Fibroblast of skin of right biceps (primary cell): Measurements from ENCODE around the gene ZIC3.

ENCODE experiments used
- DNase-seq: peaks from one replicate; pipeline ENCODE4 v3.0.0-alpha.2; 2013

Gene ZIC3

DNA sequence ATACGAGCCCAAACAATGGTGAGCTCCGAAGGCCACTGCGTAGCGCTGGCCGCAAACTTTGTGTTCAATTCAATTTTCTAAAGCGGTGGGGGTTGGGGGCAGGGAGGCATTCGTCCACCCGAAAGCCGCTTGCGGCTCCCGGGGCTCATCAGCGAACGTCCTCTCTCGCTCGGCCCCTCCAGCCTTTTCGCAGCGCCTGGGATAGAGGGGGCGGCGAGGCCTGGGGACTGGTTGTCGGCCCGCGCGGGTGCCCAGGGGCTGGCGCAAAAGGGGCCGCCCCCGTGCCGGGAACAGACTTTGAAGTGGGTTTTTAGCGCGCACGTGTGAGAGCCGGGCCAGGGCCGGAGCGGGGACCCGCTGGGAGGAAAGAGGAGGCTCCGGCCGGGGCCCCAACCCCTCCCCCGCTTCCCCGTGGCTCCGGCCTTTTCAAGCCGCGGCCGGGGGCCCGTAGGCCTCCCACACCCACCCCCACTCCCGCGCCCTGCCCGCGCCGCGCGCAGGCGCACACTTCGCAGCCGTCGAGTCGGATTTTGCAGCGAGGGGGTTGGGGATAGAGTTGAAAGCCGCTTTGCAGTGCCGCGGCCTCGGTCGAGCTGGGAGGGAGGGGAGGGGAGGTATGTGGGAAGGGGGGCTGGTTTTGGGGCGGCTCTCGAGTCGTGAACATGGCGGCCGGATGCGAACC, 8.3 kb downstream of the ZIC3 start:
- no peak for DNase-seq

DNA sequence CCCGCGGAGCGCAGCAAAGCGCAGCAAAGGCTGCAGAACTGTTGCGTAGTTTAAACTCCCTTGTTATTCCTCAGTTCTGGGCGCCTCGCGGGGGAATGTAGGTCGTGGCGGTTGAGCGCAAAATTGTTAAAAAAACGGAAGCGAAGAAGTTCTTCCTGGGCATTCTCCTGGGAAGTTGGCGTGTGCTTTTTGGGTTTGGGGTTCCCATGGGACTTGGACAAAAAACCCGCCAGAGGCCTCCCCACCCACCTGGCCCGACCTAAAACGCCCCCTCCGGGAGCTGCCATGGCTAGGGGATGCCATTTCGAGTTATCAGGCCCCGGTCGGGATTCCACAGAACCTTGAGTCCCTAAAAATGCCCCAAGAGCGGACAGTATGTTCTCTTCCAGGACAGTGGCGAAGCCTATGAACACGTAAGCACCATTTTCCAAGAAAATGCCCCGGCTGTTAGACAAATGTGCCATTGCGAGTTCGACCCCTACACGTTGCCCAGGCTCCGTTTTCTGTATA, 8.9 kb downstream of the ZIC3 start:
- no peak for DNase-seq

DNA sequence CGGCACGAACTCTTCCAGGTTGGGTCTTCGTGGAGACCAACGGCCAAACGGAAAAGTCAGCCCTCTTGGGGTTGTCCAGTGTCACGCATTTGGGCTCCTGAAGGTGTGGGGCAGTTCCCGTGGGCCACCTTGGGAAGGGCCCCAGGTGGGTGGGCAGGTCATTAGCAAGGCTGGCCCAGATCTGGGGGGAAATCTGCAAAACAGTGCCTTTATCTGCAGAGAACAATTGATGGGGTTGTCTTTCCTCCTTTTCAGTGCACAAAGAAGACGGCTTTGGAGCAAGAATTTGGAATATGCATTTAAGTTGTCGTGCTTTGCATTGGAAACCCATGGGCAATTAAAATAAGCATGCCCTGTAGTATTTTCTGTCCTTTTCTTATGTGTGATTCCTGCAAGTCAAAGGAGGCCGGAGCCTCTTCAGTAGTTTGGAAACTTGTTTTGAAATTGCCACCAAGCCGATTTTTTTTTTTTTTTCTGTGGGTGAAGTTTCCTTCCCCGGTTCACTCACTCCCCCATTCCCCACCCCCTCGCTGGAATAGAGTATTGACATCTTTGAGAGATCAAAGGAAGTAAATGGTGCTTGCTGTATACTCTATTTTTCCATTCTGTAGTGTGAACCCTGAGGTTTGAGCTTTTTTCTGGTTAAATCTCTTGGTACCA, 9.8 kb downstream of the ZIC3 start:
- DNase-seq, result no peak

DNA sequence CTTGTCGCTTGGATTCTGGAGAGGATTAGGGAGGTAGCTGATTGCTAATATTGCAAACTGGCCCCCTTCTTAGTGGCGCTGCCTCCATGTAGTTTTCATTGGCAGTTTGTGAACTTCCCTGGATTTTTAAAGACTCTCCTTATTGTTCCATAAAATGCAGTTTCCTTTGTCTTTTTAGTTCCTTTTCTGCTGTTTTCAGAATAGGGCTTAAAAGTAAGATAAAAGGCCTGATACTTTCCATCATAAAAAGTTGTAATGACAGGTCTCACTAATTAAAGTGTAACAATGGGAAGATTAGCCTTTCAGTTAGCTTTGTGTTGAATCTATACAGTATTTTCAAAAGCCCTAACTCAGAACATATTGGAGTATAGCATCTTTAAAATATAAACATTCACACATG, 21.2 kb downstream of the ZIC3 start:
- no peak for DNase-seq

DNA sequence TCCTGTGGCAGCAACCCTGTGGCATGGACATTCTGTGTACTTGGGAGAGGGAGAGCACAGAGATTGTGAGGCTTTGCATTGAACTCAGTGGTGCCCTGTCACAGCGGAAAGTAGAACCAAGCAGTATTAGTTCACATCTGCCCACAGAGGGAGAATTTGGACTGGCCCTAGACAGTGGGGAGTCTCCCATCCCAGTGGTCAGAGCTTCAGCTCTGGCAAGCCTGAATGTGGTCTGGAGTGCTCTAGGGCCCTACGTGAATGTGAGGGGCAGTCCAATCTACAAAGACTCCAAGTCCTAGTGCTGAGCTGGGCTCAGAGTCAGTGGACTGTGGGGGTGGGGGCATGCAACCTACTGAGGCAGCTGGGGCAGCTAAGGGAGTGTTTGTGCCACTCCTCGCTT, 34.8 kb downstream of the ZIC3 start:
- no peak for DNase-seq
